Thymus (tissue), 11 donors: ENCODE measurements around the gene PDE4B. TPM values are rescaled to one million over a fixed set of nuclear protein-coding genes. Genes with fewer than 3 reads are reported as not detected.
A peak's percentile ranks its signal among the peaks of the same experiment; 100 is the strongest.

Source experiments
- DNase-seq, 9 donors: peaks; one replicate each; pipeline ENCODE4 v3.0.0-alpha.2; 2013; ENCODE audit warnings: low spot score in 9 of 9, low read depth in 6 of 9, missing footprints in 1 of 9
- H3K27ac ChIP-seq, 2 donors: one replicate each; pipeline ENCODE4 v1.5.1; 2013; ENCODE audit warnings: control low read depth in 1 of 2, low read depth in 1 of 2, low read length in 1 of 2, mild to moderate bottlenecking in 1 of 2, moderate library complexity in 1 of 2
- H3K27me3 ChIP-seq, 2 donors: one replicate each; pipeline ENCODE4 v1.5.1; 2013; ENCODE audit warnings: low read length in 1 of 2; ENCODE audit not compliant: control insufficient read depth in 2 of 2, insufficient read depth in 1 of 2
- H3K36me3 ChIP-seq, 2 donors: one replicate each; pipeline ENCODE4 v1.5.1; 2013; ENCODE audit warnings: low read length in 1 of 2, mild to moderate bottlenecking in 1 of 2, moderate library complexity in 1 of 2; ENCODE audit not compliant: control insufficient read depth in 2 of 2, insufficient read depth in 2 of 2
- H3K4me1 ChIP-seq, 2 donors: one replicate each; pipeline ENCODE4 v1.5.1; 2013; ENCODE audit warnings: low read length in 2 of 2; ENCODE audit not compliant: control insufficient read depth in 2 of 2, insufficient read depth in 2 of 2
- H3K4me3 ChIP-seq, 2 donors: one replicate each; pipeline ENCODE4 v1.5.1; 2013; ENCODE audit warnings: low read length in 2 of 2, control low read depth in 1 of 2, mild to moderate bottlenecking in 1 of 2
- H3K9me3 ChIP-seq, 2 donors: one replicate each; pipeline ENCODE4 v1.5.1; 2013; ENCODE audit warnings: low read length in 1 of 2, mild to moderate bottlenecking in 1 of 2; ENCODE audit not compliant: control insufficient read depth in 2 of 2, insufficient read depth in 1 of 2
- WGBS: extraction: QIAGEN DNeasy Blood & Tissue Kit; methylation state at CpG from one replicate; pipeline ENCODE4 v1.1.7; 2013; 5-methylcytosine and 5-hydroxymethylcytosine counted together
- polyA plus RNA-seq: library from polyadenylated mRNA; stranded (reverse); fragments of 200-250 nt; gene quantifications from one replicate; pipeline ENCODE4 v1.2.3, GENCODE V29; 2013
- total RNA-seq: library from RNA; stranded (reverse); fragments of 120-200 nt; gene quantifications from one replicate; pipeline ENCODE4 v1.2.4, GENCODE V29; 2013
- donor health status: healthy.

The PDE4B gene
- total and polyA plus RNA-seq, 2 donors: 9.9 to 10.9 TPM

DNA sequence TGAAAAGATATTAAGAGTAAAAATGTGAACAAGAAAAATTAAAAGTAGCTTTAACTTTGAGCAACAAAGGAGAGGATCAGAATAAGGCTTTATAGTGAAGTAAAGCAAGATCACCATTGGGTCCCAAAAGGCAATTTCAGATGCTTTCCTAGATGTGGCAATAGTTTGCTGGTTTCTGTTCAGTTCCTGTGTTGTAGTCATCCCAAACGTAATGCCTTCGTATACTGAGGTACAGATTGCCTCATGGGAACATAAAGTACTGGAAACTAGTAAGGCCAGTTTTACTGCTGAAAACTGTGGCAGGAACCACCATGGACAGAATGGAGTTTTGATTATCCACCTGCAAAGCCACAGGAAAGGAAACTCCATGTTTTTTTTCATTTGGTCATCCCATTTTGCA is 457.8 kb downstream of the PDE4B start:
- no peak overlapping the region for H3K27ac ChIP-seq

GRCh38 chr1:66251546-66251945 is 458.9 kb downstream of the PDE4B start:
- Histone ChIP-seq H3K9me3 (no peaks in the 10 kb centered on the region), H3K36me3 (no peaks in the 10 kb centered on the region), H3K4me1 (peaks cover 2 to 4% of the 10 kb centered on the region in 2 donors), H3K4me3 (no peak overlapping the region), H3K27me3 (no peaks in the 10 kb centered on the region), H3K27ac (no peak overlapping the region)
- 78% methylated on average over 1 of the region's 1 CpG for WGBS
- DNase-seq: peak in 1 of 9 donors; percentile 37

More for the DNA sequence above, 457.8 kb downstream of the PDE4B start:
- no peaks in the 10 kb centered on the region for H3K36me3 ChIP-seq
- WGBS: 97% methylated on average over 2 of the region's 2 CpGs
- H3K4me3 ChIP-seq: no peak overlapping the region
- no peaks in the 10 kb centered on the region for H3K27me3 ChIP-seq
- H3K4me1 ChIP-seq: peaks cover 4 to 7% of the 10 kb centered on the region in 2 donors
- no peak for DNase-seq
- no peaks in the 10 kb centered on the region for H3K9me3 ChIP-seq

- H3K36me3 ChIP-seq: no peaks in the 10 kb centered on the region
- no peak overlapping the region for H3K27ac ChIP-seq
- 5% methylated on average over 1 of the region's 1 CpG for WGBS
- peak in 2 of 9 donors; percentile 55 to 71 for DNase-seq
- no peaks in the 10 kb centered on the region for H3K4me1 ChIP-seq
- H3K4me3 ChIP-seq: no peak overlapping the region
- H3K27me3 ChIP-seq: no peaks in the 10 kb centered on the region
- no peaks in the 10 kb centered on the region for H3K9me3 ChIP-seq
Measured at GRCh38 chr1:66253330-66253921, 460.7 kb downstream of the PDE4B start.

DNA sequence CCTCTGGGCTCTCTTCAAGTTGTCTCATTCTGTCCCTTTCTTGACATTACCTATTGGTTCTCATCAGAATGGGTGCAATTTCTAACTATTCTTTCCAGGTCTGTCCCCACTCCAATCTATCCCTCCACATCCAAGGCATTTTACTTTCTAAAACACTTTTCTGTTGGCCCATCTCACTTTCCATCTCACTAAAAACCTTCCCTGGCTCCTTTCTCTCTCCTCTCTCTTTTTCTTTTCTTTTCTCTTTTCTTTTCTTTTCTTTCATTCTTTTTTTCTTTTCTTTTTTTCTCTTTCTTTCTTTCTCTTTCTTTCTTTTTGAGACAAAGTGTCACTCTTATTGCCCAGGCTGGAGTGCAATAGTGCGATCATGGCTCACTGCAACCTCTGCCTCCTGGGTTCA is 462.1 kb downstream of the PDE4B start:
- Histone ChIP-seq H3K9me3 (no peaks in the 10 kb centered on the region), H3K4me1 (no peaks in the 10 kb centered on the region), H3K27ac (no peak overlapping the region), H3K27me3 (no peaks in the 10 kb centered on the region), H3K36me3 (no peaks in the 10 kb centered on the region), H3K4me3 (no peak overlapping the region)
- WGBS: 96% methylated on average over 1 of the region's 1 CpG
- no peak for DNase-seq

DNA sequence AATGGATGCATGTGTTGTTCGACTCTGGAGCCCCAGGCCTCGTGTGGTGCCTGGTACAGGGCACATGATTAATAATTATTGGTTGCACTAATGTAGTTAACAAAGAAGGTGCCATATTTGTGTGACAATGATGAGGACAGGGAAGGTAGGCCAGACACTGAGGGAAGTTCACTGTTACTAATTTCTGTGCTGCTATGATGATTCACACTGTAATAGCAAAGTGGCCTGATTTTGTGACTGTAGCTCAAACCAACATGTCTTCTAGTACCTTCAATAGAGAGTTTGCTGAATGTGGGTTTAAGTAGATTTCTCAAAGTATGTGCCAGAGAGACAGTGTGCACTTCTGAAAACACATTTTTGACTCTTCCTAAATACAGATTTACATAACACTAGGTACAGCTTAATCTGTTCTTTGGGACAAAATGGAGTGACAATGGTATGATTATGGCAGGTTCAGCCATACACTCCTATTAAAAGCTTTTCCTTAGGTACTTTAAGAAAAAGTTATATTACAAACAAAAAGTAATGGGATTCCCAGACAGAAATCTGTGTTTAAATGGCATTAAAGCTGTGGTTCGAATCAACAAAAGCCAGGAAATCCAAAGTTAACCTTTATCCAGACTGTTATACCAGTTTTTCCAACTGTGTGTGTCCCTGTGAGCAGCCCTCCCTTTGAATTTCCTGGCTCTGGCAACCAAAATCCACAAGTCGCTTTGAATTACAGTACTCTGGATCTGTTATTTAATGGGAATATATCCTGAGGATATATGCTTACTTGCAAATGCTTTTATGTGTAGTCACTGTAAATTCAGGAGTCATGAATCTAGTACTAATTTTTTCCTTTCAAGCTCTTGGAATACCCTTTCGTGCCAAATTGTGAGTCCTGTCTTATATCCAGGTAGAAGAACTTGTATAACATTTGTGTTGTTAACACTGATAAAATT is 464.2 kb downstream of the PDE4B start:
- Histone ChIP-seq H3K4me1 (peaks cover 0 to 8% of the 10 kb centered on the region in 2 donors), H3K36me3 (no peaks in the 10 kb centered on the region), H3K4me3 (no peak overlapping the region), H3K27me3 (no peaks in the 10 kb centered on the region), H3K27ac (no peak overlapping the region), H3K9me3 (no peaks in the 10 kb centered on the region)
- no peak for DNase-seq
- 87% methylated on average over 5 of the region's 5 CpGs for WGBS

DNA sequence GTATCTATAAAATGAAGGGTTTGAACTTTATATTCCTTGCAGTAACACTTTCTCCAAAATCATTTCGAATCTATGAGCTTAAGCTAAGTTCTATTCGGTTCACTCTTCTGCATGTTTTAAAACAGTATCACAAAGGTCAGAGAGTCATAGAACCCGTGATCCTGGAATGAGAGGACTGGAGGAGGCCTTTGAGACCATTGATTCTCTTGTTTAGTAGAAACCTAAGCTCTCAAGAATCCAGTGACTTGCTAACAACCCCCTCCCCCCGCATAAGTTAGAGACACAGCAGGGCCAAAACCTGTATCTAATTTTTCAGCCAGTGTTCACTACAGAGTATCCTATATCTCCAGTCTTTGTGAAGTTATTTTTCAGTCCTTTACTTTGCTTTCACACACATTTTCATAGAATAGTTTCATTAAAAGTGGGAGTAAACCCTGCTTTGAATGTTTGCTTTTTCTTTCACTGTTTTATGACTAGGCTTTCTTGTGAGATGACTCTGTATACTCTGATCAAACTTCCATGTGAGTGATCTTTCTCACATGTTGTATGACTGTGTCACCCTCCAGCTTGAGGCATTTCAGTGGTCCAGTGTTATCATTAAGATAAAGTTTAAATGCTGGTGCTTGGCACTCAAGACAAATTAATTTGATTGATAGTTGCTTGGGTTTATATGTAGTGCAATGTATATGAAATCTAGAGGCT is 465.9 kb downstream of the PDE4B start:
- 96% methylated on average over 4 of the region's 4 CpGs for WGBS
- H3K36me3 ChIP-seq: no peaks in the 10 kb centered on the region
- peaks cover 0 to 8% of the 10 kb centered on the region in 2 donors for H3K4me1 ChIP-seq
- no peak overlapping the region for H3K27ac ChIP-seq
- H3K9me3 ChIP-seq: no peaks in the 10 kb centered on the region
- H3K4me3 ChIP-seq: no peak overlapping the region
- DNase-seq: no peak
- H3K27me3 ChIP-seq: no peaks in the 10 kb centered on the region

DNA sequence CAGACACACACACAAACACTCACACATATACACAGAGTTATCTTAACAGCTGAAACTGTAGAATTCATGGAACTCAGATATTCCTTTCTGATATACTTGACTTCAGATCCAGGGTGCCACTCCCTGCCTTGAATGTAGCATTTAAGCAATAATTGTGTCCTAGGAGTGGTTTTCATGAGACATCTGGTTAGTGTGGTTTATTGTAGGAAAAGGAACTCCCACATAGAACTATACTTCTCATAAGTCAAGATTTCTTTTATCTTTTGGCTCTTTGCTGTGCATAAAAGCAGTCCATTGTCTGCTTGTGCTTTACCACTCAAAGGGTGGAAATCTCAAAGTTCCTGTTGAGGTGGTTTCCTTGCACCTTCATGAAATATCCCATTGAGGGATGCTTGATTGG is 468.7 kb downstream of the PDE4B start:
- Histone ChIP-seq H3K4me1 (peaks cover 0 to 8% of the 10 kb centered on the region in 2 donors), H3K4me3 (no peak overlapping the region), H3K27ac (no peak overlapping the region), H3K36me3 (no peaks in the 10 kb centered on the region), H3K9me3 (no peaks in the 10 kb centered on the region), H3K27me3 (no peaks in the 10 kb centered on the region)
- peak in 1 of 9 donors; percentile 44 for DNase-seq

DNA sequence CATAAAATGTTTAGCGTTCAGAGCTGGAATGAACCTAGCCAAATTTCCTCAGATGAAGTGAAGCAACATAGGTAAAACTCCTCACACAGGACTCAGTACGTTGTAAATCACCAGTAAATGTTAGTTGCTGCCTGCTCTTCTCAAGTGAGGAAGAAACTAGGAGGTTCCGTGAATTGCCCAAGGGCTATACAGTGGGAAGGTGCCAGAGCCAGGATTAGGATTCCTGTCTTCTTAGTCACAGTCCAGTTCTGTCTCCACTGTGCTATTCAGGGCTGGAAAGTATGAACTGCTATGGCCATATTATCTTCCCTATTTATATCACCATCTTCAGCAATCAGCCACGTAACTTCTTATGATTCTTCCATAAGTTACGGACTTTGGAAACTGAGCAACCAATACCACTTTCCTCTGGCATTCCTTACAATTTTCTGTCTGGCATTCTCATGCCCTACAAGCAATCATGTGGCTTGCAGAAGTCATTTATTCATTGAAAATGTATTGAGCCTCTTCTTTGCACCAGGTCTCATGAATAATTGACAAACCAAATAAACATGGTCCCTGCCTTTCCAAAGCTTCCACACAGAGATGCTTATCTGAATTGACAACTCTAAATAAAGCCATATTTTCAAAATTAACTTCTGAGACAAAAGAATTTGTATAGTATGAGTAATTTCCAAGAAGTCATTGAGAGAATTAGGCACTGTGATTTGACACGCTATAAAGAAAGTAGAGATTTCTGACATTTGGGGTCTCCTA is 469.7 kb downstream of the PDE4B start:
- Histone ChIP-seq H3K27me3 (no peaks in the 10 kb centered on the region), H3K27ac (no peak overlapping the region), H3K36me3 (no peaks in the 10 kb centered on the region), H3K4me3 (no peak overlapping the region), H3K4me1 (peaks cover 0 to 8% of the 10 kb centered on the region in 2 donors), H3K9me3 (no peaks in the 10 kb centered on the region)
- no peak for DNase-seq
- WGBS: 98% methylated on average over 6 of the region's 6 CpGs
